ENCODE results near the gene MSH3.

GRCh38 chr5:80739898-80740297, 85.4 kb downstream of the MSH3 start:
- TF ChIP-seq CTCF (IDR thresholded peaks at IDR 0.05) (no peak), POLR2AphosphoS5 (IDR thresholded peaks at IDR 0.05) (no peak), POLR2A (IDR thresholded peaks at IDR 0.05) (no peak), EP300 (IDR thresholded peaks at IDR 0.05) (no peak)

Measured in stomach (tissue), 4 donors.